GM18909 (cell line): Measurements from ENCODE around the gene PSMD6.

Source experiments
- ATAC-seq: cut with Tn5 transposase; IDR thresholded peaks from one replicate; pipeline ENCODE4 v1.9.1; 2021; ENCODE audit warnings: mild to moderate bottlenecking; ENCODE audit not compliant: unreplicated experiment, poor library complexity

PSMD6 gene

DNA sequence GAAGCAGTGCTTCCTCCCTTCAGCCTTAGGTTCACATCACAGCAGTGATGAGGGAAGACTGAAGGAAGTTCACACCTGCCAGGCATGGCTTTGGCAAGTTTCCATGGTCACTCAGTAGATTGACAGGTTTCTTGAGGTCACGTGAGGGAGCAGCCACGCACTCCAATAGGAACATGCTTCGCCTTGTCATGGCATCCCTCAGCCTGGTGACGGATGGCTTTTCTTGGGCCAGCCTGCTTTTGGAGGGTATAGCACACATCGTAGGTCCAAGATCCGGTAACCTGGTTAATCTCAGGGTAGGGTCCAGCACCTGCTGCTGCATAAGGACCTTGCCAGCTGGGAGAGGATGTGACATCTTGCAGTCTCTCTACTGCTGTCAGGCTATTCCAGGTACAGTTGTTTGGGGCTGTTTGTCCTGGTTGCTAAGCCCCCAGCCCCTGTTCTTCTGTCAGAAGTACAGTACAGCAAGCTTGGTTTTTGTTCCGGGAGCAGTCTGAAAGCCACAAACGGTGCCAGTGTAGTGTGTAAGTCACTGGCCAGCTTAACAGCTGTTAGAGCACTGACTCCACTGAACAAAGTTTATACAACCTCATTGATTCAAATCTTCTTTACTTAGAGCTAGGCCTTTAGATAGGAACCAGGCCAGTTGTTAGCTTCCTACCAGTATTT, 42.3 kb downstream of the PSMD6 start:
- no peak for ATAC-seq

DNA sequence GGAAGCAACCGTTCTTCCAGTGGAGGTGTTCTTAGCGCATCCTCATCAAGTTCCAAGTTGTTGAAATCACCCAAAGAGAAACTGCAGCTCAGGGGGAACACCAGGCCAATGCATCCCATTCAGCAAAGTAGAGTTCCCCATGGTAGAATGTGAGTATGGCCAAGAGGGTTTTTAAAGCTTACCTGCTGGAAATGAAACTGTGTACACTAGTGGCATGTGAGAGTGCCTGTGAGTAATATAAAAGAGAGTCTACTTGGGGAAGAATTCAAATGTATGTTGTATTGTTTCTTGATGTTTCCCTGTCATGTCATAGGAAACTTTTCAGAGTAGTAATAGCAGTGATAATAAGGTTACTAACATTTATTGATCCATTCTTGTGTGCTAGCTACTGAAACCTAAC, 43.3 kb downstream of the PSMD6 start:
- ATAC-seq, result no peak

- no peak for ATAC-seq
Observed at GRCh38 chr3:63979093-63979885, 44.0 kb downstream of the PSMD6 start.

GRCh38 chr3:63977893-63978292, 45.4 kb downstream of the PSMD6 start:
- ATAC-seq, result no peak

- no peak for ATAC-seq
Observed at GRCh38 chr3:63976872-63977200, 46.5 kb downstream of the PSMD6 start.

- ATAC-seq, result no peak
Observed at GRCh38 chr3:63976161-63976871, 47.0 kb downstream of the PSMD6 start.

GRCh38 chr3:63975723-63976122, 47.6 kb downstream of the PSMD6 start:
- ATAC-seq, result no peak

DNA sequence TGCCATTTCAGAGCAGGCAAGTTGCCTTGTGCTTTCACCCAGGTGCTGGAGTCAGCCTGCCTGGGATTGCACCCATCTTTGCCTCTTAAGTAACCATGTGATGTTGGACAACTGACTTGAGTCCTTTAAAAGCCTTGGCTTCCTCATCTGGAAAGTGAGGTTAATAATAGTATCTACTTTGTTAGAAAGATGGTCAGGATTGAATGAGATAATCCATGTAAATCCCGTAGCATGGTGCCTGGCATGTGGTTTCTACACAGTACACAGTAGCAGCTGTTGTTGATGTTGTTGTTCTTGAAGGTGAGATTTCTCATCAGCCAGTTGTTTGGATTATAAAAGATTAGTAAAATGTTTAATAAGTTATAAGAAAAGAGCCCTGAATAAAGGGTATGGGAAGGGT, 48.8 kb downstream of the PSMD6 start:
- ATAC-seq, result no peak

DNA sequence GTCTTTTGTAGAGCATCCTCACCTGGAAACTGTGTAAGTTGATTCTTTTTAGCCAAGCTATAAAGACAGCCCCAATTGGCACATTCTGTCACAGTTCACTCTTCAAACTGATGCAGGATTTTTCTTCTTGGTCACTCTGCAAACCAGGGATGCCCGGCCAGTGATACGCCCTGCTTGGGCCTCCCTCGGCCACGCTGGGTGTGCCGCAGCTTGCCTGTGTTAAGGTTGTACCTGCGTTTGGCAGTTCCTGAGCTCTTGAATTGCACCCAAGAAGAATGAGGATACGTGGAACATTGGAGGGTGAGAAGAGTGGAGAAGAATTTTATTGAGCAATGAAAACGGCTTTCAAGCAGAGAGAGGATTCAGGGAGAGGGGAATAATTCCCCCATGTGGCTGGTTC, 49.9 kb downstream of the PSMD6 start:
- ATAC-seq, result no peak

DNA sequence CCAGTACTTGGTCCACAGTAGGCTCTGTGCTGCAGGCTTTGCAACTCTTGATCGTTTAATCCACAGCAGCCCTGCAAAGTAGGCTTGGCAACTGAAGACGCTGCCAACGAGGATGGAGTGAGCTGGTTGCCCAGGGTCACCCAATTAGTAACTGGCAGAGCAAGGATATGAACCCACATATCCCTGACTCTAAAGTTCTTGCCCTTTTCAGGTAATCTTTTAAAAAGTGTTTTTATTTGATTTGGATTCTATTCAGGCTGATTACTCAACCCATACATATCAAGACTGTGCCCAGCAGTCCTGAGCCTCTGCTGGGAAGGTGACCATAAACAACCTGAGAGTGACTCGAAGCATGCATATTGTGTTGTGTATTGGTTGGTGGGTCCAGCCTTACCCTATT, 50.3 kb downstream of the PSMD6 start:
- ATAC-seq, result no peak

DNA sequence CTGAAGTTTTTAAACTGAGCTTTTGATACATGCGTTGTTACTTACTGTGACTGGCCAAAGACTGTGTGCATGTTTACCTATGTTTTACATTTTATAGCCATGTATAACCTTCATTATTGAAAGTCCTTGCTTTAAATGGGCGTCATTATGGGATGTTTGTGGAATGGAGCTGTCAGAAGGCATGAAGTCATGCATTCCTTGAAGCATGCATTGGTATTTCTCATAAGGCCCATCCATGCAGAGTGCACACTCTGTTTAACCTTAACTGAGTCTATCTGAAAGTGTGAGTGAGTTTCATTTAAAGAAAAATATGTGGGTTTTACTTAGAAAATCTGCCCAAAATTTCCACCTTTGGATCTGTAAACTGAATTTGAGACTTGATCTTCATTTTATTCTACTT, 51.1 kb downstream of the PSMD6 start:
- ATAC-seq, result no peak

DNA sequence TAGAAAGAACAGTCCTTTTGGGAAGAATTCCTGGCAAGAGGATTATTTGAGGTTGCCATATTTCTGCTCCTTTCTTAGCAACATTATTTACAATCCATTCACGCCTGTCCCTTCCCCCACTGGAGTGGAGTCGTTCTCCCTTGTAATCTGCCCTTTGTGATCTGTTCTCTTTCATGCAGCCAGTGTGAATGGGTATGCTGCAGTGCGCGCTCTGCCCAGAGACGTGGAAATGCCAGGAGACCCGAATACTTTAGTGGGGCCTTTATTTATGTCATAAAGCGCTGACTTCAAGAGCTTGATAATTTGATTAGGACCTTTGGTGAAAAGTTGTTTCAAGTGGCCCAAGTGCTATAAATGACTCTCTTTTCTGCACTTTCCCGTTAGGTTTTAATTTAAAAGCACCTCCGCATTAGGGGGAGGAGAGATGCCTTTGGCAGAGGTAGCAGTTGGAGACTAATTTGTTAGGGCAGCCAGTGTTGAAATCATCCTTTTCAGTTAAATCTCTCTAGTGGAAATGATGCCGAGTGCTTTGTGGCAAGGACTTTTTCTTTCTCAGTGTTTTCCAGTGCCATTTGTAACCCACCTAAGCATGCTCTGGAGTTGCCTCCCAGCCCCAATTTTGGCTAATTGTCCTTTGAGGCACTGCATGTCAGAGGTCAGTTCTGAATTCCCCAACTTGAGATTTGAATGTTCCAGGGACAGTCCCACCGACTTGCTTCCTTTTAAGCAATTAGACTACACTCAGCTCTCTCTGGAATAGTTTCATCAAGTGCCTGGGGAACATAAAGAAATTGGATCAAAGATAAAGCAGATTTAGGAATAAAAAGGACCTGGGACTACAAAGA, 52.4 kb downstream of the PSMD6 start:
- ATAC-seq, result no peak

DNA sequence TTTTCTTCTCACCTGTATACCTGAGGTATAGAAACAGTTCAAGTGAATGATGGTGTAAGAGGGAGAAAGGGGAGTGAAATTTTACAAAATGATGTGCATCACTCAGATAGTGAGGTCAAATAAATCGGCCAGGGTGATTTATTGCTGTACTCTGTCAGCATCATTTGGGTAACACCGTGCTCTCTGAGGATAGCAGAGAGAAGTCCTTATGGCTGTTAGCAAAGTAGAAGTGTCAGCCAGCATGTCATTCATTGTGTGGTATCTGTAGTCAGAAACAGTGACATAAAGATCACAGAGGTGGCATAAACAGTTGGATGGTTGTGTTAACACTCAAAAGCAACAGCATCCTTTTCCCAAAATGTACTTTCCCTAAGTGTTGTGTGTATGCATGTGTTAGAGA, 53.4 kb downstream of the PSMD6 start:
- ATAC-seq, result no peak

DNA sequence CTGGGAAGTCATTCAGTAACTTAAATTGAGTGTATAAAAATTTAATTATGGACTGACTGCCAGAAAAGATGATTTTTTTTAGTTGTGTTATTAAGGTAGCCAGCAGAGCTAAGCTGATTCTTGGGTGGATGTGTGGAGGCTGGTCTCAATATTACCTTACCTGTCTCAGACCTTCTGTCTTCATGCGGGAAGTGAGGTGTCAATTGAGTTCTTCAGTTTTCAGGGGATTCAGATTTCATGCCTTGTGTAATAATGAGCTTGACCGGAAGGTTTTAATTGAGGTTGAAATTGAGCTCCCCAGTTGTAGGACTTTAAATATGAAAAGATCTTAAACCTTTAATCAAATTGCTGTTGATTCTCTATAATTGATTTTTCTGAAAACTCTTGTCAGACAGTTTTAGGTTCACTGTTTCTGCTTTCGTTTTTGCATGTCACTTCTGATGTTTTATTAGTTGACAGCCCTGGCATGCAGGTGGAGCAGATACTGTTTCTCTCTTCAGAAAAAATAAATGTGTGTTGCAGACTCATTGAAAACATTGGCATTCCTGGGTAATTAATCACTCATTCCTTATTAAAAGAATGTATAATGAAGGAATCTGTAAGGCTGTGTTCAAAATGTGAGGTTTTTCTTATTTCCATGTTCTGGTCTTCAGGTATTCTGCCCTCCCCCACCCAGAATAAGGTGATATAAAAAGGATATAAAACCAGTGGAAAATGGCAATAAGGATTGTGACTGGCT, 54.5 kb downstream of the PSMD6 start:
- ATAC-seq, result peak; percentile 22

DNA sequence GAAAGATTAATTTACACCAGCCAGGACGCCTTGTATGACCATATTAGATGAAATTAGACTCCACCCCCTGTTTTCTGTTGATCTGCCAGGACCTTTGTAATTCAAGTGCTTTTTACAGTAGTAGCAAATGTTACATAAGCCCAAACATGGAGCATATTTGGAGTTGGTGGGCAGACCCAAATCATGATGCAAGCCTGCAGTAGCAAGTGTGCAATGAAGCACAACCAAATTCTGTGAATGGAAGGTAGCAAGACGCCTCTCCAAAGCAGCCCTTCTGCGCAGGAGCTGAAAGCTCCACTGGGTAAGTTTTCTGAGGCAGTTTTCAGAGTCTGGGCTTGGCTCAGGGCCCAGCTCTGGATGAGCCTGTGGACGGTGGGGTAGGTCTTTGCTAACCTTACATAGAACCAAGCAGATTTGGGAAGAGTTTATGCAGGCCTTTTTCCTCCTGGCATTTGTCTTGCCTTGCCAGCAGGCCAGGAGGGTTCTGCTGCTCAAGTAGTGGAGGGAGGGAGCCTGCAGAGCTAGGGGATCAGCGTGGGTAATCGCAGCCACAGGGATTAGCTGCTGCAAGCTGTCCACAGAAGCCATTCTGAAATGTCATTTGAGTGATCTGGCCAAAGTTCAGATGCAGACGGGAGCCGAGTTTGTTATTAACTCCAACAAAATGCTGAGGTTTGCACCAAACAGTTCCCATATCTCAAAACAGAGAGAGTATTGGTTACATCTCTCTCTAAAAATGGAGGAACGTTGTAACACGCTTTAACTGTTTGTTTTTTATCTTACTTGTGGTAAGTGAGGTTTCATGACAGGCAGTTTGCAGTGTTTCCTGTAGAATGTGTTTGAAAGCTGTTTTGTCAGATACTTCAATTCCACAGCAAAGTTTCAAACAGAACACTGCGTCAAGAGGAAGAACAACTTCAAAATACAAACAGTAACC, 55.4 kb downstream of the PSMD6 start:
- ATAC-seq, result peak; percentile 71

DNA sequence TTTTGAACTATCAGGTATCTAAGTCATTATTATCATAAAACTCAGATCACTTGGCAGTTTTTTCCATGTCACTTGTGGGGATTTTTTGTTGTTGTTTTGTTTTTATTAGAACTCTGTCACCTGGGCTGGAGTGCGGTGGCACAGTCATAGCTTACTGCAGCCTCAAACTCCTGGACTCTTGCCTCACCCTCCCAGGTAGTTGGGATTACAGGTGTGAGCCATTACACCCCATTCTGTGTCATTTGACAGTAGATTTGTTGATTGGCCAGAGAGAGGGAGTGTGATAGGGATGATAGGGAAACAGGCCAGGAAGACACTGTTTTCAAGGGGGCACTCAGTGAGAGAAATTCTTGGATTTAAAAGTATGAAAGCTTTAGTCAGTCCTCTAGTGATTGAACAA, 56.4 kb downstream of the PSMD6 start:
- ATAC-seq, result no peak

- no peak for ATAC-seq
Observed at GRCh38 chr3:63966007-63966406, 57.3 kb downstream of the PSMD6 start.

DNA sequence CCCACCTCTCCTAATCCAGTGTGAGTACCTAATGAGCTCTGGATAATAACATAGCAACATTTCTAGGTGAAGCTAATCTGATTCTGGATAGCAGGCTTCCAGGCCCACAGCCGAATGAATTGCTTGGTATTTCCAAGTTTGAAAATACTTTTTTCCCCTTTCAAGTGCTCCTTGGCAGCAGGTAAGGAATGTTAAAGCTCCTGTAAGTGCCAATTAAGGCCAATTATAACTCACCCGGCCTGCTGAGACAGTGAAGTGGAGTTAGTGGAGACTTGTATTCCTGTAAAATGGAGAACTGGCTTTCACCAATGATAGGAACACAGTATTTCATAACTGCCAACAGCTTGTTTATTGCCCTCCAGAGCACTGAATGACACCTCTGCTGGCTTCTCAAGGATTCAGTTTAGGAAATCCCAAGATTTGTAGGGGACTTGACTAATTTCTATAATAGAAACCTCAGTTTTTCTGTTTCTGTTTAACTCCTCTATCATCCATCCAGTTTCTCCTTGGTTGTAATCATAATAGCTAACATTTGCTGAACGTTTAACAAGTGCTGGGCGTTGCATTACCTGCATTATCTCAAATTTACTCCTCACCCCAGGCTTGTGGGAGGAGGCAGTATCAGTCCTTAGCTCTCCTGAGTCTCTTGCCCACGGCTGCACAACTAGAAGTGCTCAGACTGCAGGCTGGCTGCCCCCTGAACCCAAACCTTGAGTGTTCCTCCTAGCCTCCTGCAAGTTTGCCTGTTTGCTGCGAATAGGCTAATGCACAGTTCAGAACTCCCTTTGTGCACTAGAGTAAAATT, 58.4 kb downstream of the PSMD6 start:
- ATAC-seq, result no peak
